GM12891 (cell line): Measurements from ENCODE around the gene HSD11B1L.

ENCODE experiments used
- POLR2A ChIP-seq: IDR thresholded peaks from 2 replicates; pipeline ENCODE4 v1.6.1; 2011; ENCODE audit warnings: low read depth, low read length, control low read depth
- POLR2AphosphoS5 ChIP-seq: IDR thresholded peaks from 2 replicates; pipeline ENCODE4 v1.6.1; 2011; ENCODE audit warnings: low read depth, low read length, control low read depth
- TAF1 ChIP-seq: IDR thresholded peaks from 2 replicates; pipeline ENCODE4 v1.6.1; 2011; ENCODE audit warnings: low read depth, low read length, control low read depth

GRCh38 chr19:5683177-5683886 lies 2.5 kb downstream of the HSD11B1L start:
- TF ChIP-seq POLR2AphosphoS5: no peak
- no peak for TF ChIP-seq POLR2A
- TF ChIP-seq TAF1: no peak
